ENCODE results near the gene TOP2A.

DNA sequence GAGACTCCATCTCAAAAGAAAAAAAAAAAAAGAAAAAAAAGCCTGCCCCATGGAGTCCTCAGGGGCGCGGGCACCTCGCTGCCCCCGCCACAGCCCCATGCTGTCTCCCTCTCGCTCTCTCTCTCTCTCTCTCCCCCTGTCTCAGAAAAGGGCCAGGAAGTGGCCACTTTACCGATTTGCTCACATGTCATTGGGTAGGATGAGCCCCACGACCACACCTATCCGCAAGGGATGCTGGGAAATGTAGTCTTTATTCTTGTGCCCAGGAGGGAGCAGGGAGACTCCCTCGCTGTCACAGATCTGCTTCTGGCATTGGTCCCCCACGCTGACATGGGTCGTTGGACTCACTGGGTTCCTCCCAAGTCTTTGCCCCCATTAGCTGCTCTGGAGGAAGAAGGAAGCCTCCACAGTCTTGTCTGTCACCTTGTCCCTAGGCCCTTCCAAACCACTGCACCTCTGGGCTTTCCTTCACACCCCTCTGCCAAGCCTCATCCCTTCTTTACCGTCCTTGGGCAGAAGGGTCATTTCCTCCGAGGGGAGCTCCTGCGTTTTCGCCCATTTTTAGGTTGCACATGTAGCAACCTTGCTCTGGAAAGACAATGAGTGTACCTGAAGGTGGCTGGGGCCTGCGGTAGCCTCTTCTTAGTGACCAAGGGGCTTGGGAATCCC lies 46.3 kb downstream of the TOP2A start:
- TF ChIP-seq, protein P1, sequence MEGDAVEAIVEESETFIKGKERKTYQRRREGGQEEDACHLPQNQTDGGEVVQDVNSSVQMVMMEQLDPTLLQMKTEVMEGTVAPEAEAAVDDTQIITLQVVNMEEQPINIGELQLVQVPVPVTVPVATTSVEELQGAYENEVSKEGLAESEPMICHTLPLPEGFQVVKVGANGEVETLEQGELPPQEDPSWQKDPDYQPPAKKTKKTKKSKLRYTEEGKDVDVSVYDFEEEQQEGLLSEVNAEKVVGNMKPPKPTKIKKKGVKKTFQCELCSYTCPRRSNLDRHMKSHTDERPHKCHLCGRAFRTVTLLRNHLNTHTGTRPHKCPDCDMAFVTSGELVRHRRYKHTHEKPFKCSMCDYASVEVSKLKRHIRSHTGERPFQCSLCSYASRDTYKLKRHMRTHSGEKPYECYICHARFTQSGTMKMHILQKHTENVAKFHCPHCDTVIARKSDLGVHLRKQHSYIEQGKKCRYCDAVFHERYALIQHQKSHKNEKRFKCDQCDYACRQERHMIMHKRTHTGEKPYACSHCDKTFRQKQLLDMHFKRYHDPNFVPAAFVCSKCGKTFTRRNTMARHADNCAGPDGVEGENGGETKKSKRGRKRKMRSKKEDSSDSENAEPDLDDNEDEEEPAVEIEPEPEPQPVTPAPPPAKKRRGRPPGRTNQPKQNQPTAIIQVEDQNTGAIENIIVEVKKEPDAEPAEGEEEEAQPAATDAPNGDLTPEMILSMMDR (IDR thresholded peaks at IDR 0.05): no peak
- TF ChIP-seq POLR2A (IDR thresholded peaks at IDR 0.05): no peak
